Activated CD8-positive, alpha-beta memory T cell treated with anti-CD3 and anti-CD28 coated beads for 48 hours (primary cell): ENCODE measurements around the gene CFAP53.

Source experiments
- DNase-seq, 3 experiments: peaks; one replicate each; pipeline ENCODE4 v3.0.0-alpha.2; 2020; ENCODE audit warnings: low read depth in 2 of 3, low spot score in 2 of 3

Gene CFAP53

GRCh38 chr18:50195689-50196088 lies 70.6 kb downstream of the CFAP53 start:
- DNase-seq, result no peak

DNA sequence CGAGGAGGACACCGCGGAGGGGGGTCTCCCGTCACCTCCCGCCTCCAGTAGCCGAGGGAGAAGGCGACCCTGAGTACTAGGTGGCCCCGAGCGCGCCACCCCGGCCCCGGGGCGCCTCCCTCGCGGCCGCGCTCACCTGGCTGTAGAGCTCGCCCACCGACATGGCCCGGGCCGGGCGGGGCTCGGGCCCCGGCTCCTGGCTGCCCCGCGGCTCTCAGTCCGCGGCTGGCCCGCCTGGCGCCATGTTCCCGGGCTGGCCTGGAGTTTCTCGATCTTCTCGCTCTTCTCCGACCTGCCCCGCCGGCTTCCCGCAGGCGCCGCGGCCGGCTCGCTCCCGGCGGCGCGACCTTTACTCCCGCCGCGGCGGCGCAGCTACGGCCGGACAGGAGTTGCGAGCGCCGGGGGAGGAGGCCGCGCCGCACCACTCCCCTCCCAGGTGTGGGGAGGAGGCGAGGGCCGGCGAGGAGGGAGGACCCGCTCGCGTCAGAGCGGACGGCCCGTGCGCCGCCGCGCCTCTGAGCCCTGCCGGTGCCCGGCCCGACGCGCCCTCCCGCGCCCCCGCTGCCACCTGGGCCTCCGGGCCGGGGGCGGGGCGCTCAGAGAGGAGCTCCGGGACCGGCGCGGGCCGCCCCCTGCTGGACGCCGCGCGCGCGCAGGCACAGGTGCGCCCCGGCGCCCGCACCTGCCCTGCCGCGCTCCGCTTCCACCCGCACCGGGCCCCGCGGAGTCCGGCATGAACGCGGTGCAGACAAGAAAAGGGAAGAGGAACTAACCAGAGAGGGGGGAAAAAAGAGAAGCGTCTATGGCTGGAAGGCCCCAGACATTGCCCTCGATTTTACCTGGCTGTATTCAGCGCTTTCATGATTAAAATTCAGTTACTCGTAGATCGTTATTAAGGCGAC lies 71.4 kb downstream of the CFAP53 start, which contains the start of gene MYO5B:
MYO5B (minus strand) TSS at position 517 of the 902 bp plus-strand sequence; CDS start at position 163, 354 bp downstream.
- DNase-seq, result no peak

DNA sequence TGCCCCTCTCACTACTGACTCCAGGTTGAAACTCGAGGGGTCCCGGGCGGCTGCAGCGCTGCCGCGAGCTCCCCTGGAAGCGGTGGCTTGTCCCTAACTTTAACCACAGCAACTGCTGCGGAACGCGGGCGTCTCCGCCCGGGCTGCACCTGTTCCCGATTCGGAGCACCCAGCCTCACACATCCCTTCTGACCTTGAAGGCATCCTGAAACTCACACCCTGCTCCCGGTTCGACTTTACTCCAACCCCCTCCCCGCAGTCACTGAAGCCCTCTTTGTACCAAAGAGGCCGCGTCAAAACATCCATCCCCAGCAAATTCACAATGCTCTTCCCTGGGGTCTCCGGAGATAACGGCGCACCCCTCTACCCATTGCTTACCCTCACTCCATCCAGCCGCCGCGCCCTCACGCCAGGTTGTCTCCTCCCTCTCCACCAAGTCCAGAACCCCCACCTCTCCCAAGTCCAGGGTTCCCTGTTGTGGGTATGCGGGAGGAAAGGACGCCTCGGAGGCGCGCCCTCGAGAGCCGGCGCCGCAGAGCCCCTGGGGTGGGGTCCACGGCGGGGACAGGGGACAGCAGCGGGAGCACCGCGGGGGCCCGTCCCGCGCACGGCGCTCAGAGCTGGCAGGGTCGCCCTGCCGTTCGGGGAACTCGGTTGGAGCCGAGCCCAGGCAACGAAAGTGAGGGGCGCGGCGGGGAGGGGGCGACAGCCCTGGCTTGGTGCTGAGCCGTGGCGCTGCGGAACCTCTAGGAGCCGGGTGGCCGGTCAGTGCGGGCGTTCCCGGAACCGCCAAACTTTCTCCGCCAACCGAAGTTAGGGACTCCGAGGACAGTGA lies 72.3 kb downstream of the CFAP53 start:
- no peak for DNase-seq

- DNase-seq, result no peak
These were observed 73.1 kb downstream of the CFAP53 start for GRCh38 chr18:50192995-50193795.

- no peak for DNase-seq
These were observed 75.4 kb downstream of the CFAP53 start for GRCh38 chr18:50190926-50191325.

- no peak for DNase-seq
These were observed 76.1 kb downstream of the CFAP53 start for GRCh38 chr18:50190236-50190635.

- no peak for DNase-seq
These were observed 77.1 kb downstream of the CFAP53 start for GRCh38 chr18:50189160-50189559.

GRCh38 chr18:50188652-50189051 lies 77.6 kb downstream of the CFAP53 start:
- DNase-seq, result no peak

DNA sequence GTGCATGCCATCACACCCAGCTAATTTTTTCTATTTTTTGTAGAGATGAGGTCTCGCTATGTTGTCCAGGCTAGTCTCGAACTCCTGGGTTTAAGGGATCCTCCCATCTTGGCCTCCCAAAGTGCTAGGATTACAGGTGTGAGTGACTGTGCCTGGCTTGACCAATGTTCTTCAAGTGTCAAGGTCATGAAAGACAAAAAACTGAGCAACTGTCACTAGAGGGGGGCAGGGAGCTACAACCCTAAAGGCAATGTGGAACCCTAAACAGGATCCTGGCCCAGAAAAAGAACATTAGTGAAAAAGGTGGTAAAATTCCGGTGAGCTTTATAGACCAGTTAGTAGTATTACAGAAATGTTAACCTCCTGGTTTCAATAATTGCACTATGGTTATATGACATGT lies 78.6 kb downstream of the CFAP53 start:
- no peak for DNase-seq

- no peak for DNase-seq
These were observed 79.9 kb downstream of the CFAP53 start for GRCh38 chr18:50186385-50186784.

DNA sequence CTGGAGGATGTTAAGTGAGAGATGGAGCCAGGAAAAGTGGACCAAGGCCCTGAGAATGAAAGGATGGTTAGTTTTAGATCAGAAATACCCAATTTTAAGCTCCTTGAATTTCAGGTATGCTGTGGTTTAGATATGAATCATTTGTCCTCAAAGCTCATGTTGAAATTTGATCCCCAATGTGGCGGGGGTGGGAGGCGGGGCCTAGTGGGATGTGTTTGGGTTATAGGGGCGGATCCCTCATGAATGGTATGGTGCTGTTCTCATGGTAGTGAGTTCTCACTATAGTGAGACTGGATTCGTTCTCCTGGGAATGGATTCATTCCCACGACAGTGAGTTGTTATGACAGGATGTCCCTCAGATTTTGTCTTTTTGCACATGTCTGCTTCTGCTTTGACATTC lies 82.7 kb downstream of the CFAP53 start:
- no peak for DNase-seq

DNA sequence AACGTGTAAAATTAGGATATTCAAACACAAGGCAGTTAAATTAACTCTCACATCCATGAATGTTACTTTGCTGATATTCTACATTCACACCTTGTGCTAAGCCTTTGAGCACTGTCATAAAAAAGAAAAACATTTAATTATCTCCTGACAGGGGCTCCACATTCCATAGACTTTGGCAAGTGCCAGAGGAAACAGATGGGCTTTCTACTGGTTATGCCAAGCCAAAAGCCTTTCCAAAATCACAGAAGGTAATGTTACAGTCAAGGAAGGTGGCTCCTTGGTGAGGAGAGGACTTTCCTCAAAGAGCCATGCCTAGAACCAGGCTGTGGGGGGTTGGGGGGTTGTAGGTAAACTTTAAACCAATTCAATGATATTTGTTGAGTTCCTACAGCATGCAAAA lies 83.8 kb downstream of the CFAP53 start:
- no peak for DNase-seq

DNA sequence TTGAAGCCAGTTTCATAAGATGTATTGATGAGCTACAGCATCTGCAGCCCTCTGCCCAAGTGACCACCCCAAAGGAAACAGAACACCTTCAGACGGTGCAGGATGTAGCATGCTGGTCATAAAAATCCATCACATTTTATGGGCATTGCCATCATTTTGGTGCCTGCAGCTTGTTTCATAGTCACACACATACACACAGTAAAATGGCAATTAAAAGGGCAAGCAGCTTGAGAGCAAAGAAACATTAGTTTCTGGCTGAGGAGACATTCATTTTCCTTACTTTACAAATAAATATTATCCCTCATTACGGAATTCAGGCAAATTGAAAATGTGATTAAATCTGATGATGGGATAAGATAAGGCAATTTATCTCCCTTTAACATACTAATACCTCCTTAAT lies 84.7 kb downstream of the CFAP53 start:
- DNase-seq, result no peak

- DNase-seq, result no peak
These were observed 86.8 kb downstream of the CFAP53 start for GRCh38 chr18:50179465-50179864.

- no peak for DNase-seq
These were observed 88.9 kb downstream of the CFAP53 start for GRCh38 chr18:50177294-50177992.
